ENCODE results near the gene MYO1A. TPM values are rescaled to one million over a fixed set of nuclear protein-coding genes. Genes with fewer than 3 reads are reported as not detected.

Gene MYO1A
- total RNA-seq, 1 experiment from 2014 or later, result 0.26 TPM

DNA sequence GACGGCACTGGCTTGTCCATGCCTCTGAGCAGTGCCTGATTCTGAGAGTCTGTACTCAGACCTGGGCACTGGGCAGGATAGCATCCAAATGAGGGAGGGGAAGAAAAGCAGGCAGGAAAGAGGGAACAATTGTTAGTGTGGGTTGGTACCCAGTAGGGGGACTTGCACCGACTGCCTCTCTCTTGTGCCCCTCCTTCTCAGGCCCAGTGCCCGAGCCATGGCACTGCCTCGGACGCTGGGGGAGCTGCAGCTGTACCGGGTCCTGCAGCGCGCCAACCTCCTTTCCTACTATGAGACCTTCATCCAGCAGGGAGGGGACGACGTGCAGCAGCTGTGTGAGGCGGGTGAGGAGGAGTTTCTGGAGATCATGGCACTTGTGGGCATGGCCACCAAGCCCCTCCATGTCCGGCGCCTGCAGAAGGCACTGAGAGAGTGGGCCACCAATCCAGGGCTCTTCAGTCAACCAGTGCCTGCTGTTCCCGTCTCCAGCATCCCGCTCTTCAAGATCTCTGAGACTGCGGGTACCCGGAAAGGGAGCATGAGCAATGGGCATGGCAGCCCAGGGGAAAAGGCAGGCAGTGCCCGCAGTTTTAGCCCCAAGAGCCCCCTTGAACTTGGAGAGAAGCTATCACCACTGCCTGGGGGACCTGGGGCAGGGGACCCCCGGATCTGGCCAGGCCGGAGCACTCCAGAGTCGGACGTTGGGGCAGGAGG is 41.2 kb upstream of the MYO1A start:
- DNase-seq, result no peak
- H3K27me3 Mint-ChIP-seq (ENCODE audit: low read depth), result no peaks in the 10 kb centered on the region
- H4K5ac ChIP-seq (ENCODE audit: insufficient read length, low read depth, low read length), result no peak overlapping the region
- peaks cover 54 to 61% of the 10 kb centered on the region in 2 experiments for H3K4me1 Mint-ChIP-seq
- H3K56ac ChIP-seq (ENCODE audit: insufficient read length, low read depth, low read length), result no peak overlapping the region
- H2BK12ac ChIP-seq (ENCODE audit: insufficient read length, low read depth, low read length), result no peak overlapping the region
- H3T11ph ChIP-seq (ENCODE audit: low read length), result no peak overlapping the region
- H2BK15ac ChIP-seq (ENCODE audit: low read depth, low read length), result no peak overlapping the region
- no peak overlapping the region for H2AK5ac ChIP-seq (ENCODE audit: insufficient read length, low read length)
- no peak overlapping the region for H3K23ac ChIP-seq (ENCODE audit: insufficient read length, low read depth, low read length)
- H3K27ac ChIP-seq (ENCODE audit: insufficient read length, low read depth, low read length), result no peak overlapping the region
- H3K4me3 Mint-ChIP-seq, result peak overlapping the region; percentile 89 to 93
- TF ChIP-seq, protein P1, sequence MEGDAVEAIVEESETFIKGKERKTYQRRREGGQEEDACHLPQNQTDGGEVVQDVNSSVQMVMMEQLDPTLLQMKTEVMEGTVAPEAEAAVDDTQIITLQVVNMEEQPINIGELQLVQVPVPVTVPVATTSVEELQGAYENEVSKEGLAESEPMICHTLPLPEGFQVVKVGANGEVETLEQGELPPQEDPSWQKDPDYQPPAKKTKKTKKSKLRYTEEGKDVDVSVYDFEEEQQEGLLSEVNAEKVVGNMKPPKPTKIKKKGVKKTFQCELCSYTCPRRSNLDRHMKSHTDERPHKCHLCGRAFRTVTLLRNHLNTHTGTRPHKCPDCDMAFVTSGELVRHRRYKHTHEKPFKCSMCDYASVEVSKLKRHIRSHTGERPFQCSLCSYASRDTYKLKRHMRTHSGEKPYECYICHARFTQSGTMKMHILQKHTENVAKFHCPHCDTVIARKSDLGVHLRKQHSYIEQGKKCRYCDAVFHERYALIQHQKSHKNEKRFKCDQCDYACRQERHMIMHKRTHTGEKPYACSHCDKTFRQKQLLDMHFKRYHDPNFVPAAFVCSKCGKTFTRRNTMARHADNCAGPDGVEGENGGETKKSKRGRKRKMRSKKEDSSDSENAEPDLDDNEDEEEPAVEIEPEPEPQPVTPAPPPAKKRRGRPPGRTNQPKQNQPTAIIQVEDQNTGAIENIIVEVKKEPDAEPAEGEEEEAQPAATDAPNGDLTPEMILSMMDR (conservative IDR thresholded peaks at IDR 0.05), result no peak
- no CpG with 5 or more reads among the region's 22 CpGs for WGBS (ENCODE audit: extremely low coverage, insufficient read length, low lambda C conversion rate)
- no peaks in the 10 kb centered on the region for H3K9me3 ChIP-seq (ENCODE audit: control insufficient read depth, low read depth, low read length)
- H2BK20ac ChIP-seq (ENCODE audit: low read depth, low read length, poor library complexity, severe bottlenecking), result no peak overlapping the region
- H2BK5ac ChIP-seq (ENCODE audit: insufficient read length, low read length), result no peak overlapping the region
- no peak overlapping the region for H2BK120ac ChIP-seq (ENCODE audit: low read depth, low read length, poor library complexity, severe bottlenecking)
- H4K8ac ChIP-seq (replicated peaks; ENCODE audit: insufficient read length, low read depth, low read length), result no peak overlapping the region
- peaks cover 13 to 59% (median 45%) of the 10 kb centered on the region in 3 experiments for H3K36me3 Mint-ChIP-seq (ENCODE audit: insufficient read depth in 1 of 3, low read depth in 3 of 3)
- H3K18ac ChIP-seq (ENCODE audit: insufficient read length, low read depth, low read length), result no peak overlapping the region
- H2AFZ ChIP-seq (ENCODE audit: low read length), result no peak overlapping the region
- no peaks in the 10 kb centered on the region for H3K9me3 Mint-ChIP-seq
- H3K79me2 ChIP-seq (ENCODE audit: insufficient read depth, low read length), result no peaks in the 10 kb centered on the region; the same call in 1 of the 2 replicates
- no peaks in the 10 kb centered on the region for H3K79me1 ChIP-seq (ENCODE audit: insufficient read depth, low read depth, low read length, poor library complexity, severe bottlenecking)
- H3K4me2 ChIP-seq (ENCODE audit: insufficient read depth, insufficient read length, low read length), result no peak overlapping the region
- H4K20me1 ChIP-seq (ENCODE audit: control insufficient read depth, insufficient read depth, insufficient read length), result no peaks in the 10 kb centered on the region
- no peaks in the 10 kb centered on the region for H3K27me3 ChIP-seq (ENCODE audit: insufficient read depth, low read length)
- no peak overlapping the region for H3K27ac Mint-ChIP-seq
- no peak overlapping the region for H3K9ac ChIP-seq (ENCODE audit: extremely low read depth, insufficient read length, low read length)
- H3K4me1 ChIP-seq (ENCODE audit: insufficient read depth, low read length), result no peaks in the 10 kb centered on the region; the same call in 1 of the 2 replicates
- peaks cover 8% of the 10 kb centered on the region for H3K23me2 ChIP-seq (ENCODE audit: insufficient read length, low read depth, low read length, poor library complexity, severe bottlenecking)
- H4K91ac ChIP-seq (ENCODE audit: insufficient read length, low read depth, low read length), result no peak overlapping the region
- H3K4ac ChIP-seq (ENCODE audit: low read depth, low read length), result no peak overlapping the region
- H3K14ac ChIP-seq (ENCODE audit: insufficient read depth, low read length), result no peak overlapping the region

Data from H9 (cell line).